HCT116 (cell line): Measurements from ENCODE around the gene NOXO1.

Source experiments
- EGR1 ChIP-seq: IDR thresholded peaks from 2 replicates; pipeline ENCODE4 v1.6.1; 2012; ENCODE audit warnings: low read depth
- EZH2 ChIP-seq: fragments of 200-600 bp; sonication (generic); IDR thresholded peaks from 2 replicates; pipeline ENCODE4 v1.6.1; 2017; ENCODE audit warnings: antibody characterized with exemption, mixed run types
- EZH2phosphoT487 ChIP-seq: fragments of 200-600 bp; IDR thresholded peaks from 2 replicates; pipeline ENCODE4 v1.6.1; 2018; ENCODE audit warnings: antibody characterized with exemption, borderline replicate concordance
- JUND ChIP-seq: IDR thresholded peaks from 2 replicates; pipeline ENCODE4 v1.6.1; 2012
- POLR2A ChIP-seq: IDR thresholded peaks from 2 replicates; pipeline ENCODE4 v1.7.0; 2011; ENCODE audit warnings: borderline replicate concordance; ENCODE audit not compliant: insufficient read depth, insufficient read length; ENCODE audit errors: extremely low read depth
- POLR2AphosphoS5 ChIP-seq: IDR thresholded peaks from 2 replicates; pipeline ENCODE4 v1.6.1; 2011; ENCODE audit warnings: mild to moderate bottlenecking, low read depth, low read length, moderate library complexity
- SIN3A ChIP-seq: IDR thresholded peaks from 2 replicates; pipeline ENCODE4 v1.6.1; 2012; ENCODE audit warnings: low read depth
- SRF ChIP-seq: IDR thresholded peaks from 2 replicates; pipeline ENCODE4 v1.6.1; 2012; ENCODE audit warnings: low read depth
- TCF7L2 ChIP-seq: IDR thresholded peaks from 2 replicates; pipeline ENCODE4 v1.7.0; 2011; ENCODE audit warnings: borderline replicate concordance, inconsistent platforms; ENCODE audit not compliant: insufficient read depth, insufficient read length; ENCODE audit errors: extremely low read depth
- YY1 ChIP-seq: IDR thresholded peaks from 2 replicates; pipeline ENCODE4 v1.6.1; 2011; ENCODE audit warnings: low read length, low read depth, moderate library complexity, mild to moderate bottlenecking; ENCODE audit not compliant: insufficient replicate concordance; ENCODE audit errors: extremely low read depth
- TF ChIP-seq, protein P1 (sequence below), 3 experiments: fragments of 200-600 bp in 1 of 3; sonication (generic) in 1 of 3; IDR thresholded peaks in 2 of 3; conservative IDR thresholded peaks in 1 of 3; 2 replicates each; pipeline ENCODE4 v1.5.1; 2012 to 2017; ENCODE audit warnings: low read depth in 2 of 3, low read length in 2 of 3, antibody characterized with exemption in 1 of 3, borderline replicate concordance in 1 of 3, control low read depth in 1 of 3, mild to moderate bottlenecking in 1 of 3, mixed read lengths in 1 of 3, mixed run types in 1 of 3, moderate library complexity in 1 of 3; ENCODE audit not compliant: insufficient read depth in 1 of 3
- TF ChIP-seq, protein P2 (sequence below): IDR thresholded peaks from 2 replicates; pipeline ENCODE4 v1.6.1; 2012
- TF ChIP-seq, protein P3 (sequence below): IDR thresholded peaks from 2 replicates; pipeline ENCODE4 v1.6.1; 2012
- TF ChIP-seq, protein P4 (sequence below): IDR thresholded peaks from 2 replicates; pipeline ENCODE4 v1.6.1; 2012; ENCODE audit warnings: low read depth

DNA sequence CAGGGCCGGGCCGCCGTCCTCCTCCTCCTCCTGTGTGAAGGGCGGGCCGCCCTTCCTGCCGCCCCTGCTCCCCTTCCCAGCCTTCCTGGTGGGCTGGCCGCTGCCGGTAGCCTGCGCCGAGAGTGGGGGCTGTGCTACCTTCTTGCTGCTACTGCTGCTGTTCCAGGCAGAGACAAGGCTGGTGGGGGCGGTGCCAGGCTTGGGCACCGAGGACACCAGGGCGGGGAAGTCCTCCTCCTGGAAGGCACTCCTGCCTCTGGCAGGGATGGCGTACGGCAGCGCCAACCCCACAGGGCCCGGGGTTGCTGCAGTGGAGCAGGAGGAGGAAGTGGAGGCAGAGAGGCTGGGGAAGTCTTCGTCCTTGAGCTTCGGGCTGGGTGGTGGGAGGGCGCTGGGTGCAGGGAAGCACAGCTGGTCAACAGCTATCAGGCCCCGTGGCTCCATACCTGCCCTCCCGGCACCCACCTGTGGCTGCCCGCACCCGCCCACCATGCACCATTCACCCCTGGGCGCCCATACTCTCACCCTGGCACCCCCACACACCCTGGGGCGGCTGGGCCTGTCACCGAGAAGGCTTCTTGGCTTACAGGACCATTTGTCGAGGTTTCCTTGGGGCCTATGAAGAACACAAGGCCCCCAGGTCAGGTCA lies 18.7 kb upstream of the NOXO1 start:
- no peak for TF ChIP-seq EZH2
- TF ChIP-seq POLR2A = no peak
- TF ChIP-seq, protein P1, sequence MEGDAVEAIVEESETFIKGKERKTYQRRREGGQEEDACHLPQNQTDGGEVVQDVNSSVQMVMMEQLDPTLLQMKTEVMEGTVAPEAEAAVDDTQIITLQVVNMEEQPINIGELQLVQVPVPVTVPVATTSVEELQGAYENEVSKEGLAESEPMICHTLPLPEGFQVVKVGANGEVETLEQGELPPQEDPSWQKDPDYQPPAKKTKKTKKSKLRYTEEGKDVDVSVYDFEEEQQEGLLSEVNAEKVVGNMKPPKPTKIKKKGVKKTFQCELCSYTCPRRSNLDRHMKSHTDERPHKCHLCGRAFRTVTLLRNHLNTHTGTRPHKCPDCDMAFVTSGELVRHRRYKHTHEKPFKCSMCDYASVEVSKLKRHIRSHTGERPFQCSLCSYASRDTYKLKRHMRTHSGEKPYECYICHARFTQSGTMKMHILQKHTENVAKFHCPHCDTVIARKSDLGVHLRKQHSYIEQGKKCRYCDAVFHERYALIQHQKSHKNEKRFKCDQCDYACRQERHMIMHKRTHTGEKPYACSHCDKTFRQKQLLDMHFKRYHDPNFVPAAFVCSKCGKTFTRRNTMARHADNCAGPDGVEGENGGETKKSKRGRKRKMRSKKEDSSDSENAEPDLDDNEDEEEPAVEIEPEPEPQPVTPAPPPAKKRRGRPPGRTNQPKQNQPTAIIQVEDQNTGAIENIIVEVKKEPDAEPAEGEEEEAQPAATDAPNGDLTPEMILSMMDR (IDR thresholded peaks at IDR 0.05 in 2 of 3, conservative IDR thresholded peaks at IDR 0.05 in 1 of 3; ENCODE audit: borderline replicate concordance in 1 of 3, insufficient read depth in 1 of 3, low read depth in 2 of 3, low read length in 2 of 3) = no peak
- TF ChIP-seq POLR2AphosphoS5 = no peak
- TF ChIP-seq, protein P2, sequence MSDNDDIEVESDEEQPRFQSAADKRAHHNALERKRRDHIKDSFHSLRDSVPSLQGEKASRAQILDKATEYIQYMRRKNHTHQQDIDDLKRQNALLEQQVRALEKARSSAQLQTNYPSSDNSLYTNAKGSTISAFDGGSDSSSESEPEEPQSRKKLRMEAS = no peak
- no peak for TF ChIP-seq EZH2phosphoT487
- TF ChIP-seq, protein P3, sequence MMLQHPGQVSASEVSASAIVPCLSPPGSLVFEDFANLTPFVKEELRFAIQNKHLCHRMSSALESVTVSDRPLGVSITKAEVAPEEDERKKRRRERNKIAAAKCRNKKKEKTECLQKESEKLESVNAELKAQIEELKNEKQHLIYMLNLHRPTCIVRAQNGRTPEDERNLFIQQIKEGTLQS = no peak
- TF ChIP-seq TCF7L2 = no peak
- TF ChIP-seq SRF = no peak
- TF ChIP-seq EGR1 = no peak
- TF ChIP-seq SIN3A = no peak
- no peak for TF ChIP-seq YY1
- TF ChIP-seq, protein P4, sequence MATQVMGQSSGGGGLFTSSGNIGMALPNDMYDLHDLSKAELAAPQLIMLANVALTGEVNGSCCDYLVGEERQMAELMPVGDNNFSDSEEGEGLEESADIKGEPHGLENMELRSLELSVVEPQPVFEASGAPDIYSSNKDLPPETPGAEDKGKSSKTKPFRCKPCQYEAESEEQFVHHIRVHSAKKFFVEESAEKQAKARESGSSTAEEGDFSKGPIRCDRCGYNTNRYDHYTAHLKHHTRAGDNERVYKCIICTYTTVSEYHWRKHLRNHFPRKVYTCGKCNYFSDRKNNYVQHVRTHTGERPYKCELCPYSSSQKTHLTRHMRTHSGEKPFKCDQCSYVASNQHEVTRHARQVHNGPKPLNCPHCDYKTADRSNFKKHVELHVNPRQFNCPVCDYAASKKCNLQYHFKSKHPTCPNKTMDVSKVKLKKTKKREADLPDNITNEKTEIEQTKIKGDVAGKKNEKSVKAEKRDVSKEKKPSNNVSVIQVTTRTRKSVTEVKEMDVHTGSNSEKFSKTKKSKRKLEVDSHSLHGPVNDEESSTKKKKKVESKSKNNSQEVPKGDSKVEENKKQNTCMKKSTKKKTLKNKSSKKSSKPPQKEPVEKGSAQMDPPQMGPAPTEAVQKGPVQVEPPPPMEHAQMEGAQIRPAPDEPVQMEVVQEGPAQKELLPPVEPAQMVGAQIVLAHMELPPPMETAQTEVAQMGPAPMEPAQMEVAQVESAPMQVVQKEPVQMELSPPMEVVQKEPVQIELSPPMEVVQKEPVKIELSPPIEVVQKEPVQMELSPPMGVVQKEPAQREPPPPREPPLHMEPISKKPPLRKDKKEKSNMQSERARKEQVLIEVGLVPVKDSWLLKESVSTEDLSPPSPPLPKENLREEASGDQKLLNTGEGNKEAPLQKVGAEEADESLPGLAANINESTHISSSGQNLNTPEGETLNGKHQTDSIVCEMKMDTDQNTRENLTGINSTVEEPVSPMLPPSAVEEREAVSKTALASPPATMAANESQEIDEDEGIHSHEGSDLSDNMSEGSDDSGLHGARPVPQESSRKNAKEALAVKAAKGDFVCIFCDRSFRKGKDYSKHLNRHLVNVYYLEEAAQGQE = no peak
- TF ChIP-seq JUND = no peak
